Esophagus squamous epithelium (tissue), 4 donors: ENCODE measurements around the gene WDR33.

Experiments used
- CTCF ChIP-seq, 6 experiments: fragments of 450-650 bp in 4 of 6; fragments of 200-600 bp in 2 of 6; sonication (generic) in 2 of 6; IDR thresholded peaks; one replicate each; pipeline ENCODE4 v1.5.1; 2016 to 2019; ENCODE audit warnings: antibody characterized with exemption in 6 of 6, mild to moderate bottlenecking in 4 of 6, moderate library complexity in 4 of 6
- POLR2A ChIP-seq, 4 donors: fragments of 450-650 bp; IDR thresholded peaks; one replicate each; pipeline ENCODE4 v1.6.1; 2017; ENCODE audit warnings: antibody characterized with exemption in 4 of 4, mild to moderate bottlenecking in 4 of 4, moderate library complexity in 3 of 4

- TF ChIP-seq POLR2A (IDR thresholded peaks at IDR 0.05) (no peak), CTCF (IDR thresholded peaks at IDR 0.05) (no peak)
Observed at GRCh38 chr2:127776122-127776780, 34.7 kb downstream of the WDR33 start.
